Keratinocyte (primary cell): ENCODE measurements around the gene MCTP2.

Experiments used
- CTCF ChIP-seq, 3 experiments: IDR thresholded peaks in 1 of 3; conservative IDR thresholded peaks in 1 of 3; optimal IDR thresholded peaks in 1 of 3; 2 replicates in 2 of 3; 3 replicates in 1 of 3; pipeline versions ENCODE3 to v1.5.1; 2011; ENCODE audit warnings: low read length in 3 of 3, mild to moderate bottlenecking in 3 of 3, moderate library complexity in 2 of 3, control low read depth in 1 of 3, inconsistent platforms in 1 of 3; ENCODE audit not compliant: insufficient read depth in 2 of 3; ENCODE audit errors: extremely low read depth in 1 of 3
- EZH2 ChIP-seq: IDR thresholded peaks from one replicate; pipeline ENCODE4 v1.6.1; 2012; ENCODE audit warnings: inconsistent platforms, mild to moderate bottlenecking, low read length, moderate library complexity

GRCh38 chr15:94231723-94232468 is 535 bp downstream of the MCTP2 start:
- TF ChIP-seq CTCF (optimal IDR thresholded peaks at IDR 0.05 in 1 of 3, IDR thresholded peaks at IDR 0.05 in 1 of 3, conservative IDR thresholded peaks at IDR 0.05 in 1 of 3; ENCODE audit: extremely low read depth in 1 of 3, insufficient read depth in 2 of 3, low read length in 3 of 3) (no peak), EZH2 (no peak)
